Tibial artery (tissue), 4 donors: ENCODE data around the gene C14orf180.

Source experiments
- DNase-seq, 2 donors: peaks; one replicate each; pipeline ENCODE4 v3.0.0-alpha.2; 2019
- H3K27ac ChIP-seq, 2 donors: fragments of 200-600 bp; sonication (generic) in 1 of 2; 1 replicate in 1 of 2; 2 replicates in 1 of 2; pipeline ENCODE4 v1.5.1; 2018 to 2019; ENCODE audit warnings: mild to moderate bottlenecking in 1 of 2
- H3K27me3 ChIP-seq, 2 donors: fragments of 200-600 bp; sonication (generic) in 1 of 2; one replicate each; pipeline versions ENCODE4 v1.5.1 to v1.6.0; 2016 to 2019
- H3K36me3 ChIP-seq, 3 donors: fragments of 200-600 bp; sonication (generic) in 2 of 3; one replicate each; pipeline ENCODE4 v1.5.1; 2016 to 2019; ENCODE audit warnings: mild to moderate bottlenecking in 2 of 3
- H3K4me1 ChIP-seq, 4 donors: fragments of 200-600 bp; sonication (generic) in 2 of 4; 1 replicate in 3 of 4; 2 replicates in 1 of 4; pipeline ENCODE4 v1.5.1; 2016 to 2019
- H3K4me3 ChIP-seq, 2 donors: fragments of 200-600 bp; sonication (generic) in 1 of 2; 1 replicate in 1 of 2; 2 replicates in 1 of 2; pipeline ENCODE4 v1.5.1; 2018 to 2019; ENCODE audit warnings: mild to moderate bottlenecking in 2 of 2
- H3K9me3 ChIP-seq, 3 donors: fragments of 200-600 bp; sonication (generic) in 1 of 3; one replicate each; pipeline ENCODE4 v1.5.1; 2016 to 2019
- intact Hi-C: fragments of 100-400 bp; cut with DNase I; formaldehyde crosslinking; loops from one replicate; pipeline ENCODE4 v1.15.0; 2023; ENCODE audit warnings: low total_unique reads
- TF ChIP-seq, protein P1 (sequence below), 2 experiments: fragments of 200-600 bp in 1 of 2; fragments of 450-650 bp in 1 of 2; IDR thresholded peaks; one replicate each; pipeline ENCODE4 v1.5.1; 2017 to 2019; ENCODE audit warnings: antibody characterized with exemption in 2 of 2, mild to moderate bottlenecking in 1 of 2, moderate library complexity in 1 of 2

Gene C14orf180

GRCh38 chr14:104580961-104581360 is 1.4 kb downstream of the C14orf180 start:
- intact Hi-C loops: no loop called here
- Histone ChIP-seq H3K36me3 (no peaks in the 10 kb centered on the region), H3K9me3 (no peaks in the 10 kb centered on the region), H3K4me3 (peak overlapping the region in 1 of 2 donors; percentile 14), H3K4me1 (peaks cover 0 to 60% (median 45%) of the 10 kb centered on the region in 4 donors), H3K27ac (no peak overlapping the region), H3K27me3 (peaks cover 0 to 55% of the 10 kb centered on the region in 2 donors)
- TF ChIP-seq, protein P1, sequence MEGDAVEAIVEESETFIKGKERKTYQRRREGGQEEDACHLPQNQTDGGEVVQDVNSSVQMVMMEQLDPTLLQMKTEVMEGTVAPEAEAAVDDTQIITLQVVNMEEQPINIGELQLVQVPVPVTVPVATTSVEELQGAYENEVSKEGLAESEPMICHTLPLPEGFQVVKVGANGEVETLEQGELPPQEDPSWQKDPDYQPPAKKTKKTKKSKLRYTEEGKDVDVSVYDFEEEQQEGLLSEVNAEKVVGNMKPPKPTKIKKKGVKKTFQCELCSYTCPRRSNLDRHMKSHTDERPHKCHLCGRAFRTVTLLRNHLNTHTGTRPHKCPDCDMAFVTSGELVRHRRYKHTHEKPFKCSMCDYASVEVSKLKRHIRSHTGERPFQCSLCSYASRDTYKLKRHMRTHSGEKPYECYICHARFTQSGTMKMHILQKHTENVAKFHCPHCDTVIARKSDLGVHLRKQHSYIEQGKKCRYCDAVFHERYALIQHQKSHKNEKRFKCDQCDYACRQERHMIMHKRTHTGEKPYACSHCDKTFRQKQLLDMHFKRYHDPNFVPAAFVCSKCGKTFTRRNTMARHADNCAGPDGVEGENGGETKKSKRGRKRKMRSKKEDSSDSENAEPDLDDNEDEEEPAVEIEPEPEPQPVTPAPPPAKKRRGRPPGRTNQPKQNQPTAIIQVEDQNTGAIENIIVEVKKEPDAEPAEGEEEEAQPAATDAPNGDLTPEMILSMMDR (IDR thresholded peaks at IDR 0.05): no peak
- DNase-seq: peak; percentile 37 to 81

GRCh38 chr14:104581521-104581920 is 2.0 kb downstream of the C14orf180 start:
- no peak for DNase-seq
- Histone ChIP-seq H3K4me1 (peaks cover 0 to 66% (median 49%) of the 10 kb centered on the region in 4 donors), H3K27ac (peak overlapping the region in 1 of 2 donors; percentile 55), H3K27me3 (peaks cover 0 to 51% of the 10 kb centered on the region in 2 donors), H3K4me3 (peak overlapping the region in 1 of 2 donors; percentile 14), H3K36me3 (no peaks in the 10 kb centered on the region), H3K9me3 (no peaks in the 10 kb centered on the region)
- intact Hi-C loops: no loop called here
- TF ChIP-seq, protein P1 (IDR thresholded peaks at IDR 0.05): no peak

DNA sequence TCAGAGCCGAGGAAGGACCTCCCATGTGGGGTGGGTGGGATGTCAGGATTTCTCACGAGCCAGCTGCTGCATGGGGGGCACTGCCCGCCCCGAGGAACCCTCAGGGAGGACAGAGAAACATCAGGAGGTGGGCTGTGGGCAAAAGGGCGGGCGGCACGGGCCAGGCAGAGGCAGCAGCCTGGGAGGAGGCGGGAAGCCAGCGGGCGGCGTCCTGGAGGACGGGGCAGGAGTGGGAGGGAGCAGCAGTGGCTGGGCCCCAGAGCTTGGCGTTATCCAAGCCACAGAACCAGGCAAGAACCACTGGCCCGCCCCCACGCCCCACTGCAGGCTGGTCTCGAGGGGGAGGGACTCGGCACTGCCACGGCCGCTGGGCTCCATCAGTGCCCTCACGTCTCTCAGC is 2.4 kb downstream of the C14orf180 start:
- H3K9me3 ChIP-seq: no peaks in the 10 kb centered on the region

GRCh38 chr14:104582662-104583061 is 3.1 kb downstream of the C14orf180 start:
- Histone ChIP-seq H3K27me3 (peaks cover 0 to 40% of the 10 kb centered on the region in 2 donors), H3K4me1 (peaks cover 0 to 72% (median 53%) of the 10 kb centered on the region in 4 donors), H3K9me3 (no peaks in the 10 kb centered on the region), H3K4me3 (no peak overlapping the region), H3K36me3 (no peaks in the 10 kb centered on the region), H3K27ac (peak overlapping the region; percentile 29 to 55)
- peak; percentile 54 to 81 for DNase-seq
- TF ChIP-seq, protein P1 (IDR thresholded peaks at IDR 0.05): no peak
- intact Hi-C loops: no loop called here

More for the DNA sequence above, 2.4 kb downstream of the C14orf180 start:
- intact Hi-C loops: no loop called here
- H3K36me3 ChIP-seq: no peaks in the 10 kb centered on the region
- TF ChIP-seq, protein P1 (IDR thresholded peaks at IDR 0.05): no peak
- peaks cover 0 to 71% (median 52%) of the 10 kb centered on the region in 4 donors for H3K4me1 ChIP-seq
- H3K27me3 ChIP-seq: peaks cover 0 to 46% of the 10 kb centered on the region in 2 donors
- H3K27ac ChIP-seq: peak overlapping the region; percentile 29 to 55
- peak overlapping the region in 1 of 2 donors; percentile 14 for H3K4me3 ChIP-seq
- DNase-seq: peak; percentile 51 to 81

DNA sequence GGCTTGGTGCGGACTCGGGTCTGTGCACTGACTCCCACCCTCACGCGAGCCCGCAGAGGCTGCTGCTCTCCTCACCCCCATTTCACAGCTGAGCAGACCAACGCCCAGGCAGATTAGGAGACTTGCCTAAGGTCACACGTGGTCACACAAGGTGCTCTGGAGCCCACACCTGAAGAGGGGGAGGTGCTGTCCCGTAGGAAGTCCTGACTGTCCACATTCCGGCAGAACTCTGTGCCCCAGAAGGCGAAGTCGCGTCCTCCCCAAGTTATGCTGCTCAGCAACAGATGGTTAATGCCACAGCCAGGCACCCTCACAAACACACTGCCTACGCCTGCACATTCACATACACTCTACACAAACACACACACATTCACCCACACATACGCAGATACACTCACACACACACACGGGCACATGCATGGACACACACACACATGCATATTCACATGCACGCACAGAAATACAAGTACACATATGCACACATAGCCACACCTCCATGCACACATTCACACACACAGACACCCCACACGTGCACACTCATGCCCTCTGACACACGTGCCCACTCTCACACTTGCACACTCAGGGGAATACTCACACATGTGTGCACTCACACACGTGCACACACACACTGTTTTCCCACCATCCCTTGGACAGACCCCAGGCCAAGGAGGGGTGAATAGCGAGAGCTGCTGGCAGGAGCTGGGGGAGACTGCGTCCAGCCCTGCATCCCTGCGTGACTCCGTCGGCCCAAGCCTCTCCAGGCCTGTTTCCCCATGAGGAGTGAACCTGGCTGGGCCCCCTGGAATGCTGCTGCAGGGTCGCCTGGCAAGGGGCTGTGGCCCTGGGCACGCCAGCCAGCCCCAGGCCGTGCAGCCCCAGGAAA is 4.1 kb downstream of the C14orf180 start:
- peaks cover 0 to 69% (median 52%) of the 10 kb centered on the region in 4 donors for H3K4me1 ChIP-seq
- DNase-seq: no peak
- H3K36me3 ChIP-seq: no peaks in the 10 kb centered on the region
- intact Hi-C loops: no loop called here
- no peak overlapping the region for H3K4me3 ChIP-seq
- H3K27ac ChIP-seq: no peak overlapping the region
- H3K27me3 ChIP-seq: peaks cover 0 to 30% of the 10 kb centered on the region in 2 donors
- TF ChIP-seq, protein P1 (IDR thresholded peaks at IDR 0.05): no peak
- no peaks in the 10 kb centered on the region for H3K9me3 ChIP-seq
